Stimulated activated CD8-positive, alpha-beta memory T cell treated with anti-CD3 and anti-CD28 coated beads, Interleukin-7, amount 100 ng/mL, for 24 hours (primary cell): ENCODE results near the gene RASAL3.
"Not testable (repeated sequence)": the region's sequence is repeated elsewhere in the genome, so short reads cannot be mapped to it uniquely, and the experiment has no call there.

Experiments
- DNase-seq: peaks from one replicate; pipeline ENCODE4 v3.0.0-alpha.2; 2020; ENCODE audit warnings: low read depth

RASAL3 gene

GRCh38 chr19:15464394-15465385, at the start of gene RASAL3:
Gene RASAL3 (minus strand): TSS chr19:15464544. CDS start chr19:15464358, 186 bp downstream.
- DNase-seq: peak; percentile 35

- no peak for DNase-seq
Measured at GRCh38 chr19:15511671-15512424, 47.5 kb upstream of the RASAL3 start.

GRCh38 chr19:15508035-15508710, 43.8 kb upstream of the RASAL3 start, which contains the start of gene CYP4F22:
Gene CYP4F22 (plus strand): TSS chr19:15508525. CDS start chr19:15525337, 16,812 bp downstream.
- no peak for DNase-seq

GRCh38 chr19:15507068-15508034, 43.0 kb upstream of the RASAL3 start:
- DNase-seq: no peak

GRCh38 chr19:15506074-15506571, 41.8 kb upstream of the RASAL3 start:
- DNase-seq: no peak

- DNase-seq: no peak
Measured at GRCh38 chr19:15502264-15502663, 37.9 kb upstream of the RASAL3 start.

GRCh38 chr19:15501596-15501995, 37.3 kb upstream of the RASAL3 start:
- no peak for DNase-seq

- DNase-seq: no peak
Measured at GRCh38 chr19:15498910-15499309, 34.6 kb upstream of the RASAL3 start.

GRCh38 chr19:15498156-15498858, 34.0 kb upstream of the RASAL3 start:
- DNase-seq: no peak

GRCh38 chr19:15495151-15495550, 30.8 kb upstream of the RASAL3 start:
- DNase-seq: no peak

GRCh38 chr19:15488489-15489226, 24.3 kb upstream of the RASAL3 start:
- no peak for DNase-seq

- DNase-seq: no peak
Measured at GRCh38 chr19:15487038-15487437, 22.7 kb upstream of the RASAL3 start.

GRCh38 chr19:15485768-15486167, 21.4 kb upstream of the RASAL3 start:
- not testable (repeated sequence) for DNase-seq

- not testable (repeated sequence) for DNase-seq
Measured at GRCh38 chr19:15480996-15481395, 16.7 kb upstream of the RASAL3 start.

- no peak for DNase-seq
Measured at GRCh38 chr19:15479391-15480345, 15.3 kb upstream of the RASAL3 start, which contains the start of gene PGLYRP2. Gene PGLYRP2 (minus strand): TSS chr19:15479501. CDS start chr19:15479371, 130 bp downstream.

- no peak for DNase-seq
Measured at GRCh38 chr19:15476325-15476724, 12.0 kb upstream of the RASAL3 start.

GRCh38 chr19:15475611-15476010, 11.3 kb upstream of the RASAL3 start:
- DNase-seq: no peak

- DNase-seq: no peak
Measured at GRCh38 chr19:15475169-15475568, 10.8 kb upstream of the RASAL3 start.
